GM13977 (cell line): ENCODE data around the gene TTLL10.
"Not testable (repeated sequence)": the region's sequence is repeated elsewhere in the genome, so short reads cannot be mapped to it uniquely, and the experiment has no call there.

Experiments
- DNase-seq: peaks from one replicate; pipeline ENCODE4 v3.0.0; 2012; ENCODE audit warnings: low spot score
- in situ Hi-C: fragments of 300-500 bp; cut with MboI; formaldehyde crosslinking; loops from one replicate; pipeline ENCODE4 v1.12.0; 2022; ENCODE audit warnings: low sequenced_read_pairs, low pct_unique_long_range_greater_than_20kb, mixed read lengths, inconsistent platforms; ENCODE audit not compliant: unreplicated experiment
- TF ChIP-seq, protein P1 (sequence below): IDR thresholded peaks from 2 replicates; pipeline ENCODE4 v1.5.1; 2012; ENCODE audit warnings: mild to moderate bottlenecking, control low read depth; ENCODE audit not compliant: insufficient read depth; ENCODE audit errors: extremely low read depth, missing control alignments

The TTLL10 gene

DNA sequence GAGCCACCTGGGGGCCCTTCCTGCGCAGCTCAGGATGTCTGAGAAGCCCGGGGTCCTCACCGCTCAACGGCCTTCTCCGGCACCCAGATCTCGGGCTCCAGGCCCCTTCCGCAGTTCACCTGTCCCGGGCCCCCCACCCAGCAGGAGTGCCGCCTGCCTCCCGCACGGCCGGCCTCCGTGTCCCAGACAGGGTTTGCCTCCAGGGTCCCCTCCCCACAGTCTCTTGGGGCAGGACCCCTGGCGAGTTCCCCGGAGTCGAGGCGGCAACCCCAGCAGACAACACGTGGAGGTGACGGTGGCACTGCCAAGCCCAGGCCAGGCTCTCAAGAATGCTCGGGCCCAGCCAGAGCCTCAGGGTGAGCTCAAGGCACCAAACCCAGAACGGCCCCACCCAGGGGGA, 22.4 kb upstream of the TTLL10 start:
- in situ Hi-C loops = no loop called here
- no peak for DNase-seq
- TF ChIP-seq, protein P1, sequence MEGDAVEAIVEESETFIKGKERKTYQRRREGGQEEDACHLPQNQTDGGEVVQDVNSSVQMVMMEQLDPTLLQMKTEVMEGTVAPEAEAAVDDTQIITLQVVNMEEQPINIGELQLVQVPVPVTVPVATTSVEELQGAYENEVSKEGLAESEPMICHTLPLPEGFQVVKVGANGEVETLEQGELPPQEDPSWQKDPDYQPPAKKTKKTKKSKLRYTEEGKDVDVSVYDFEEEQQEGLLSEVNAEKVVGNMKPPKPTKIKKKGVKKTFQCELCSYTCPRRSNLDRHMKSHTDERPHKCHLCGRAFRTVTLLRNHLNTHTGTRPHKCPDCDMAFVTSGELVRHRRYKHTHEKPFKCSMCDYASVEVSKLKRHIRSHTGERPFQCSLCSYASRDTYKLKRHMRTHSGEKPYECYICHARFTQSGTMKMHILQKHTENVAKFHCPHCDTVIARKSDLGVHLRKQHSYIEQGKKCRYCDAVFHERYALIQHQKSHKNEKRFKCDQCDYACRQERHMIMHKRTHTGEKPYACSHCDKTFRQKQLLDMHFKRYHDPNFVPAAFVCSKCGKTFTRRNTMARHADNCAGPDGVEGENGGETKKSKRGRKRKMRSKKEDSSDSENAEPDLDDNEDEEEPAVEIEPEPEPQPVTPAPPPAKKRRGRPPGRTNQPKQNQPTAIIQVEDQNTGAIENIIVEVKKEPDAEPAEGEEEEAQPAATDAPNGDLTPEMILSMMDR = no peak

DNA sequence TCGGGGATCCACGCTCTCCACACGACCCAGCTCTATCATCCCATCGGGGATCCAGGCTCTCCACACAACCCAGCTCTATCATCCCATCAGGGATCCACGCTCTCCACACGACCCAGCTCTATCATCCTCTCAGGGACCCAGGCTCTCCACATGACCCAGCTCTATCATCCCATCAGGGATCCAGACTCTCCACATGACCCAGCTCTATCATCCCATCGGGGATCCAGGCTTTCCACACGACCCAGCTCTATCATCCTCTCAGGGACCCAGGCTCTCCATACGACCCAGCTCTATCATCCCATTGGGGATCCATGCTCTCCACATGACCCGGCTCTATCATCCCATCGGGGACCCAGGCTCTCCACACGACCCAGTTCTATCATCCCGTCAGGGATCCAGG, 21.2 kb upstream of the TTLL10 start:
- in situ Hi-C loops, DNase-seq: not testable (repeated sequence)

DNA sequence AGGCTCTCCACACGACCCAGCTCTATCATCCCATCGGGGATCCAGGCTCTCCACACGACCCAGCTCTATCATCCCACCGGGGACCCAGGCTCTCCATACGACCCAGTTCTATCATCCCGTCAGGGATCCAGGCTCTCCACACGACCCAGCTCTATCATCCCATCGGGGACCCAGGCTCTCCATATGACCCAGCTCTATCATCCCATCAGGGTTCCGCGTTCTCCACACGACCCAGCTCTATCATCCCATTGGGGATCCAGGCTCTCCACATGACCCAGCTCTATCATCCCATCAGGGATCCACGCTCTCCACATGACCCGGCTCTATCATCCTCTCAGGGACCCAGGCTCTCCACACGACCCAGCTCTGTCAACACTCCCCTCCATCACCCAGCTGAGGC, 20.5 kb upstream of the TTLL10 start:
- in situ Hi-C loops, DNase-seq: not testable (repeated sequence)

DNA sequence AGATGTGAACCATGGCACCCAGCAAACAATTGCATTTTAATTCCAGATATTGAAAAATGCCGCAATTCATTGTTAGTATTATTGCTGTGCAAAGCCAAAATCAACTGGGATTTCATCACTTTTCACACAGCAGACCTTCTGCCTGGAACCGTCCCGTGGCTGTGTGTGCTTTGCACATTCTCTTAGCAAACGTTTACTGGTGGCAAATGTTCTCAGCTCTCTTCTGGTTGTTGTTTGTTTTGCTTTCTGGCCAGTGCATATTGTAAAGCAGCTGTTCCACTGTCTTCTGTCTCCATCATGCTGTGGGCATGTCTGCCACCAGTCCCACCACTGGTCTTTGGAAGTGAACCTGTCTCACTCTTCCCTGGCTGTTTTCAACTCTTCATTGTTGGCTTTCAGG, 19.8 kb upstream of the TTLL10 start:
- no peak for DNase-seq
- TF ChIP-seq, protein P1 = no peak
- in situ Hi-C loops = no loop called here

DNA sequence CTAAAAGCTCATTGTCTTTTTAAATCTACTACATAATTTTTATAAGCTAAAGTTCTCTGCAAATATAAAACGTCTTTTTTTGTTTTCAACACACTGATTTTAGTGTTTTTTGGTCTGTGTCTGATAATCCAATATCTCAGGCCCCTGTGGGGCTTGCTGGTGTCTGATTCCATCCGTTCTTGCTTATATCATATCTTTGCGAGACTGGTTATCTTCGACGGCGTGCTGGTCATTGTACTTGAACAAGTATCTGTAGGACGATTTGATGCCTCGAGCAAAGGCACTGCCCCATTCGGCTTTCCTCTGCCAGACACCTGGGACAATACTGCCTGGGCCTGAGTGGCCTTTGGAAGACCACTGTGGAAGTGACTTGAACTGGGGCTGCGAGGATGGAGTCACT, 18.4 kb upstream of the TTLL10 start:
- no peak for DNase-seq
- in situ Hi-C loops = no loop called here
- TF ChIP-seq, protein P1 = no peak

DNA sequence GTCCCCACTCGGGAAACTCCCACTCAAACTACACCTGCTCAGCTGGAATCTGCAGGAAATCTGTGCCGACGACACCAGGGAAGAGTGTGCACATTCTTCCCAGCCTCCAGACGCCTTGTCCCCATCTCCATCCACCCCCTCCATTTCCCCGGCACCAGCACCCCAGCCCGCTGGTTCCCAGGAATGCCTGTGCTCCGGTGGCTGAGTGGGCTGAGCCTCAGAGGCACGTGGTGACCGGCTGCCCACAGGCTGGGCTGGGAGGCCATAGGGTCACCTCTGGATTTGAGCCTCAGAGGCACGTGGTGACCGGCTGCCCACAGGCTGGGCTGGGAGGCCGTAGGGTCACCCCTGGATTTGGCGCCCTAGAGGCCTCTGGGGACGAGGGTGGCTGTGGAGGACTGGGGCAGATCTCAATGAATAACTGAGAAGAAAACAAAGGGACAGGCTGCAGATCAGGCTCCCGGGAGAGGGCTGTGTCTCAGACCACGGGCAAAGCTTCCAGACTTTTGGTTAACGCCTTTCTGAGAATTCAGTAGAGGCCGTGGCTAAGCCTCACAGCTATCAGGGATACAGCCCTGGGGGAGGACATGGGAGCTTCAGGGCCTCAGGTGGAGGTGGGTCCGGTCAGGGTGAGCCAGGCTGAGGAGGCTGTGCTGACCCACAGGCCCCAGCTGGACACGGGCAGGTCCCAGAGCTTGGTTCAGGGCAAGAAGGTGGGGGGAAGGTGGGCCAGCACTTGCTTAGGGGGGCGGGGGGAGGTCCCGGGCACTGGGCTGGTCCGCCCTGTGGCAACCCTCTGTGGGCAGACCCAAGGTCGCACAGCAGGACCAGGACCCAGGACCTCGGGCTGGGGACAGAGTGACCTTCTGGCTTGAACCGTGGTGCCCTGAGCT, 17.3 kb upstream of the TTLL10 start:
- DNase-seq = no peak
- TF ChIP-seq, protein P1 = no peak
- in situ Hi-C loops = no loop called here

DNA sequence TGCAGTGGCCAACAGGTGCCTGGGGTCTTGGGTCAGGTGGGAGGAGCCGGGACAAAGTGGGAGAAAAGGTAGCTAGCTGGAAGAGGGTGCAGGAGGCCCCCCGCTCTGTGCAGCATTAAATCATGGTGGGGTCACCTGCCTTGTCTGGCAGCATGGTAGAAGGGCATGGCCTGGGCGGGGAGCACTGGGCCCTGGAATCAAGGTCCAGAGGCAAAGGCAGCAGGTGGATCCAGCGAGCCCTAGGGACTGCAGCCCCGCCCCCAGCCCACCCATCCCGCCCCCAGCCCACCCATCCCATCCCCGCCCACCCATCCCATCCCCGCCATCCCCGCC, 16.7 kb upstream of the TTLL10 start:
- no peak for DNase-seq
- in situ Hi-C loops = no loop called here
- TF ChIP-seq, protein P1 = no peak
